Left forelimb (tissue), 1 donor: ENCODE measurements around the gene SEC14L5.

Experiments used
- DNase-seq: peaks from one replicate; pipeline ENCODE4 v3.0.0-alpha.2; 2018; ENCODE audit warnings: low spot score

Gene SEC14L5

GRCh38 chr16:4931381-4931780 lies 26.7 kb upstream of the SEC14L5 start:
- DNase-seq: no peak

GRCh38 chr16:4933433-4933832 lies 24.7 kb upstream of the SEC14L5 start:
- no peak for DNase-seq

GRCh38 chr16:4933871-4934395 lies 24.2 kb upstream of the SEC14L5 start:
- no peak for DNase-seq

- no peak for DNase-seq
Measured at GRCh38 chr16:4934591-4934990, 23.5 kb upstream of the SEC14L5 start.

GRCh38 chr16:4935241-4935855 lies 22.8 kb upstream of the SEC14L5 start:
- no peak for DNase-seq

GRCh38 chr16:4936181-4936990 lies 21.7 kb upstream of the SEC14L5 start:
- DNase-seq: no peak

- DNase-seq: no peak
Measured at GRCh38 chr16:4936991-4937781, 20.9 kb upstream of the SEC14L5 start, which contains the start of gene PPL. PPL (minus strand) TSS chr16:4937148; CDS start chr16:4937045, 103 bp downstream.

- no peak for DNase-seq
Measured at GRCh38 chr16:4937782-4938682, 20.1 kb upstream of the SEC14L5 start.

- DNase-seq: no peak
Measured at GRCh38 chr16:4938683-4939030, 19.5 kb upstream of the SEC14L5 start.

- DNase-seq: no peak
Measured at GRCh38 chr16:4940719-4941118, 17.4 kb upstream of the SEC14L5 start.

GRCh38 chr16:4942481-4942880 lies 15.6 kb upstream of the SEC14L5 start:
- no peak for DNase-seq

GRCh38 chr16:4944333-4945281 lies 13.5 kb upstream of the SEC14L5 start:
- peak; percentile 86 for DNase-seq

GRCh38 chr16:4945560-4946502 lies 12.3 kb upstream of the SEC14L5 start:
- no peak for DNase-seq

GRCh38 chr16:4946917-4947316 lies 11.2 kb upstream of the SEC14L5 start:
- DNase-seq: no peak

GRCh38 chr16:4947722-4948503 lies 10.2 kb upstream of the SEC14L5 start:
- no peak for DNase-seq

- no peak for DNase-seq
Measured at GRCh38 chr16:4948903-4949766, 9.0 kb upstream of the SEC14L5 start.

- DNase-seq: no peak
Measured at GRCh38 chr16:4949986-4950385, 8.1 kb upstream of the SEC14L5 start.
